Suprapubic skin (tissue), 4 donors: ENCODE measurements around the gene NCL. TPM values are rescaled to one million over a fixed set of nuclear protein-coding genes. Genes with fewer than 3 reads are reported as not detected.
A peak's percentile ranks its signal among the peaks of the same experiment; 100 is the strongest.

Experiments used
- DNase-seq, 2 donors: peaks; one replicate each; pipeline ENCODE4 v3.0.0-alpha.2; 2019; ENCODE audit warnings: low spot score in 2 of 2
- H3K27ac ChIP-seq: fragments of 200-600 bp; sonication (generic); one replicate; pipeline ENCODE4 v1.5.1; 2019
- H3K27me3 ChIP-seq: fragments of 200-600 bp; sonication (generic); one replicate; pipeline ENCODE4 v1.5.1; 2019
- H3K36me3 ChIP-seq: fragments of 200-600 bp; sonication (generic); one replicate; pipeline ENCODE4 v1.5.1; 2019
- H3K4me1 ChIP-seq: fragments of 200-600 bp; sonication (generic); one replicate; pipeline ENCODE4 v1.5.1; 2019
- H3K4me3 ChIP-seq: fragments of 200-600 bp; sonication (generic); one replicate; pipeline ENCODE4 v1.5.1; 2019; ENCODE audit warnings: mild to moderate bottlenecking
- H3K9me3 ChIP-seq: fragments of 200-600 bp; sonication (generic); one replicate; pipeline ENCODE4 v1.5.1; 2019
- CTCF ChIP-seq, 2 donors: fragments of 200-600 bp in 1 of 2; fragments of 450-650 bp in 1 of 2; sonication (generic) in 1 of 2; IDR thresholded peaks; one replicate each; pipeline ENCODE4 v1.5.1; 2016 to 2019; ENCODE audit warnings: antibody characterized with exemption in 2 of 2, mild to moderate bottlenecking in 1 of 2, moderate library complexity in 1 of 2
- EP300 ChIP-seq: sonication (generic); formaldehyde crosslinking; IDR thresholded peaks from one replicate; pipeline ENCODE4 v1.6.1; 2017; ENCODE audit warnings: antibody characterized with exemption
- POLR2A ChIP-seq, 2 donors: fragments of 450-650 bp; IDR thresholded peaks; one replicate each; pipeline ENCODE4 v1.6.1; 2017; ENCODE audit warnings: antibody characterized with exemption in 2 of 2, mild to moderate bottlenecking in 2 of 2, moderate library complexity in 2 of 2
- POLR2AphosphoS5 ChIP-seq, 3 donors: sonication (generic); formaldehyde crosslinking; IDR thresholded peaks; one replicate each; pipeline ENCODE4 v1.6.1; 2017; ENCODE audit warnings: antibody characterized with exemption in 3 of 3
- WGBS: methylation state at CpG from one replicate; pipeline ENCODE4 v1.1.5; 2018; 5-methylcytosine and 5-hydroxymethylcytosine counted together
- total RNA-seq, 4 donors: library from RNA; depleted of rRNA; stranded (reverse); fragments of >200 nt; gene quantifications; one replicate each; pipeline ENCODE4 v1.1.0, GENCODE V29; 2016

The NCL gene
- total RNA-seq, 4 donors from 2014 or later, result 142 to 384 (median 205) TPM

- 61% methylated on average over 15 of the region's 15 CpGs for WGBS
- Histone ChIP-seq H3K36me3 (no peaks in the 10 kb centered on the region), H3K9me3 (no peaks in the 10 kb centered on the region), H3K4me1 (peaks cover 14% of the 10 kb centered on the region), H3K27ac (no peak overlapping the region), H3K4me3 (no peak overlapping the region), H3K27me3 (peaks cover 4% of the 10 kb centered on the region)
- no peak for TF ChIP-seq EP300
- no peak for TF ChIP-seq POLR2AphosphoS5 (IDR thresholded peaks at IDR 0.05)
- no peak for TF ChIP-seq POLR2A (IDR thresholded peaks at IDR 0.05)
- no peak for DNase-seq
These were observed 50.3 kb downstream of the NCL start for GRCh38 chr2:231413921-231414476.

GRCh38 chr2:231413456-231413855 is 50.8 kb downstream of the NCL start:
- no peak for TF ChIP-seq CTCF (IDR thresholded peaks at IDR 0.05)
- TF ChIP-seq EP300, result no peak
- TF ChIP-seq POLR2AphosphoS5 (IDR thresholded peaks at IDR 0.05), result no peak
- TF ChIP-seq POLR2A (IDR thresholded peaks at IDR 0.05), result no peak
- no peaks in the 10 kb centered on the region for H3K9me3 ChIP-seq
- no peak overlapping the region for H3K4me3 ChIP-seq
- H3K27ac ChIP-seq, result no peak overlapping the region
- WGBS, result 83% methylated on average over 6 of the region's 6 CpGs
- no peaks in the 10 kb centered on the region for H3K27me3 ChIP-seq
- H3K36me3 ChIP-seq, result no peaks in the 10 kb centered on the region
- peaks cover 14% of the 10 kb centered on the region for H3K4me1 ChIP-seq
- DNase-seq, result no peak

- Histone ChIP-seq H3K27me3 (no peaks in the 10 kb centered on the region), H3K36me3 (no peaks in the 10 kb centered on the region), H3K4me1 (peaks cover 14% of the 10 kb centered on the region), H3K27ac (no peak overlapping the region), H3K9me3 (no peaks in the 10 kb centered on the region), H3K4me3 (peak overlapping the region; percentile 69)
- no peak for DNase-seq
- WGBS, result 10% methylated on average over 7 of the region's 9 CpGs
- TF ChIP-seq POLR2A (IDR thresholded peaks at IDR 0.05), result no peak
- TF ChIP-seq POLR2AphosphoS5 (IDR thresholded peaks at IDR 0.05), result no peak
- no peak for TF ChIP-seq EP300
- no peak for TF ChIP-seq CTCF (IDR thresholded peaks at IDR 0.05)
These were observed 51.7 kb downstream of the NCL start for GRCh38 chr2:231412618-231412963.

- peaks cover 14% of the 10 kb centered on the region for H3K4me1 ChIP-seq
- DNase-seq, result peak in 1 of 2 donors; percentile 86
- H3K27ac ChIP-seq, result peak overlapping the region; percentile 28
- H3K9me3 ChIP-seq, result no peaks in the 10 kb centered on the region
- H3K36me3 ChIP-seq, result no peaks in the 10 kb centered on the region
- TF ChIP-seq EP300 (no peak), CTCF (IDR thresholded peaks at IDR 0.05) (peak; percentile 23 to 90)
- H3K27me3 ChIP-seq, result no peaks in the 10 kb centered on the region
- 4% methylated on average over 34 of the region's 67 CpGs for WGBS
- peak overlapping the region; percentile 69 for H3K4me3 ChIP-seq
These were observed 52.3 kb downstream of the NCL start for GRCh38 chr2:231411831-231412617.

GRCh38 chr2:231411237-231411636 is 53.0 kb downstream of the NCL start:
- no peak for DNase-seq
- H3K4me1 ChIP-seq, result peaks cover 14% of the 10 kb centered on the region
- H3K9me3 ChIP-seq, result no peaks in the 10 kb centered on the region
- no peaks in the 10 kb centered on the region for H3K36me3 ChIP-seq
- no peak overlapping the region for H3K27ac ChIP-seq
- no peaks in the 10 kb centered on the region for H3K27me3 ChIP-seq
- H3K4me3 ChIP-seq, result no peak overlapping the region
- WGBS, result 58% methylated on average over 3 of the region's 3 CpGs
- no peak for TF ChIP-seq CTCF (IDR thresholded peaks at IDR 0.05)
- no peak for TF ChIP-seq POLR2AphosphoS5 (IDR thresholded peaks at IDR 0.05)
- no peak for TF ChIP-seq EP300
- no peak for TF ChIP-seq POLR2A (IDR thresholded peaks at IDR 0.05)
